H1 (cell line): ENCODE data around the gene HCAR2. TPM values are rescaled to one million over a fixed set of nuclear protein-coding genes. Genes with fewer than 3 reads are reported as not detected.

Experiments used
- E2F6 ChIP-seq: IDR thresholded peaks from 2 replicates; pipeline ENCODE4 v1.6.1; 2012; ENCODE audit warnings: inconsistent platforms
- JUN ChIP-seq: IDR thresholded peaks from 2 replicates; pipeline ENCODE4 v1.6.1; 2011; ENCODE audit warnings: low read depth, mild to moderate bottlenecking, improper control_type of control experiment, low read length
- NANOG ChIP-seq: IDR thresholded peaks from 2 replicates; pipeline ENCODE4 v1.6.1; 2011; ENCODE audit warnings: low read length, low read depth, mild to moderate bottlenecking, inconsistent platforms; ENCODE audit not compliant: insufficient read depth, poor library complexity, severe bottlenecking
- SIN3A ChIP-seq, 2 experiments: IDR thresholded peaks in 1 of 2; conservative IDR thresholded peaks in 1 of 2; 2 replicates each; pipeline ENCODE4 v1.6.1; 2011 to 2012; ENCODE audit warnings: low read length in 2 of 2, improper control_type of control experiment in 1 of 2, low read depth in 1 of 2, mild to moderate bottlenecking in 1 of 2
- SRF ChIP-seq: IDR thresholded peaks from 2 replicates; pipeline ENCODE4 v1.6.1; 2011; ENCODE audit warnings: mild to moderate bottlenecking, low read depth, low read length, moderate library complexity
- polyA plus RNA-seq, 7 experiments: library from polyadenylated mRNA; depleted of rRNA in 3 of 7; stranded (reverse) in 5 of 7; unstranded in 2 of 7; fragments of >200 nt in 5 of 7; fragments of 200-250 nt in 2 of 7; gene quantifications; 1 replicate in 5 of 7; 2 replicates in 1 of 7; 4 replicates in 1 of 7; pipeline versions ENCODE4 v1.2.1 to v1.2.3, GENCODE V29; 2011 to 2013; ENCODE audit warnings: missing spikeins in 2 of 7, mixed read lengths in 2 of 7
- total RNA-seq: library from RNA; stranded (reverse); fragmentation: NEBNext Ultra II Directional; extraction: Animal tissue kit (Norgen Biotek cat#: 25700); gene quantifications from 2 replicates; pipeline ENCODE4 v1.2.1, GENCODE V29; 2021

The HCAR2 gene
- total and polyA plus RNA-seq, 2 of the 8 experiments (the other 6 are each of a cell fraction or from before 2014, with no cell fraction given), result not detected

- TF ChIP-seq SRF, result no peak
- TF ChIP-seq E2F6, result no peak
- no peak for TF ChIP-seq SIN3A (conservative IDR thresholded peaks at IDR 0.05 in 1 of 2, IDR thresholded peaks at IDR 0.05 in 1 of 2; ENCODE audit: low read depth in 1 of 2, low read length in 2 of 2)
- TF ChIP-seq JUN, result no peak
- TF ChIP-seq NANOG, result no peak
Measured at GRCh38 chr12:122688291-122688690, 14.9 kb downstream of the HCAR2 start (continued).
